Measurements from ENCODE around the gene OCA2.

GRCh38 chr15:27833974-27834373 lies 265.1 kb downstream of the OCA2 start:
- TF ChIP-seq EZH2phosphoT487 (IDR thresholded peaks at IDR 0.05; ENCODE audit: borderline replicate concordance, low read depth, low read length) (no peak), CTCF (conservative IDR thresholded peaks at IDR 0.05; ENCODE audit: low read length) (no peak)
